NCI-H128 (cell line): ENCODE results near the gene OR8H1.

Experiments used
- DNase-seq: peaks from one replicate; lab custom pipeline; 2025; ENCODE audit not compliant: unreplicated experiment; lab: John Stamatoyannopoulos, UW

The OR8H1 gene, protein sequence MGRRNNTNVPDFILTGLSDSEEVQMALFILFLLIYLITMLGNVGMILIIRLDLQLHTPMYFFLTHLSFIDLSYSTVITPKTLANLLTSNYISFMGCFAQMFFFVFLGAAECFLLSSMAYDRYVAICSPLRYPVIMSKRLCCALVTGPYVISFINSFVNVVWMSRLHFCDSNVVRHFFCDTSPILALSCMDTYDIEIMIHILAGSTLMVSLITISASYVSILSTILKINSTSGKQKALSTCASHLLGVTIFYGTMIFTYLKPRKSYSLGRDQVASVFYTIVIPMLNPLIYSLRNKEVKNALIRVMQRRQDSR

DNA sequence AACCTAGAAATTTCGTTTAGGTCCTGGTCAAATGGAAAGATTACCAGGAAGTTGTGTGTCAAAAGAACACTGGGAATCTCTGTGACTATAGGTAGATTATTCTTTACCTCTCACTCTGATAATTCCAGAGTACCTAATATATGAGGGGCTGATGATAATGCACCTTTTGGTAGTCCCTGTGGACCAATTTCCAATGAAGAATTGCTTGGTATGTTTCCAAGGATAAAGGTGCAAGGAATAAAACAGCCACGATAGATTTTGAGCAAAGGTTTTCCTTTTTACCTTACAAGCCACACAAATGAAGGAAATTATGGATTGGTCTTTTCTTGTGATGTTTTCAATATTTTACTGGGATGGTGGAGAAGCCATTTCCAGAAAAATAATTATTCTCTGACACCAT, at the start of gene OR8H1:
Gene OR8H1, minus strand, starts transcription at position 101 of the 400 bp plus-strand sequence. CDS start 1,192 bp downstream, outside the sequence.
- DNase-seq: no peak

- DNase-seq: no peak
These were observed 48.2 kb upstream of the OR8H1 start for GRCh38 chr11:56340289-56340688.

GRCh38 chr11:56333156-56333555, 41.1 kb upstream of the OR8H1 start:
- no peak for DNase-seq

DNA sequence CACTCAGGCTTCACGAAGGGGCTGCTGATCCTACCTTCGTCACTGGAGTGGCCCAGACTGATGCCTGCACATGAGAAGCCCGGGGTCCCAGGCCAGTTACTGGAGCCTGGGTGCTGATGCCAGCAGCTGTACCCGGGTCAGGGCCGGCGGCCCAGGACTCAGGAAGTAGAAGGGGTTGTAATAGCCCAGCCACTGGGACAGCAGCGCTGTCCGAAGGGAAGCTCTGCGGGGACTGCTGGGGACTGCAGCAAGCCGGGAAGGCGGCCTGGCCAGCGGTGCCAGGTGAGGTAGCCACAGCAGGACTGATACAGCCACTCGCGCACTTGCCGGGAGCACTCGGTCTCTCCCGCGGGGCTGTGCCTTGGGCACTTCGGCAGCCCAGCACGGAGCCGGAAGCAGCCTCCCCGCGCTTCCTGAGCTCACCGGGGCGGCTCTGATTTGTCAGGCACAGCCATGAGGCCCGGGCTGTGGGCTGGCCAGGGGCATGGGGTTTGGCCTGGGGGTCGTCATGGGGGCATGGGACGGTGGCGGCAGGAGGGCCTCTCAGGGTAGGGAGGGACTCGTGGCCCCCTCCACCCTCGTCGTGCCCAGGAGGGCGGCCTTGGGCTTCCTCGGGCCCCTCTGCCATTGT, 39.9 kb upstream of the OR8H1 start:
- no peak for DNase-seq

DNA sequence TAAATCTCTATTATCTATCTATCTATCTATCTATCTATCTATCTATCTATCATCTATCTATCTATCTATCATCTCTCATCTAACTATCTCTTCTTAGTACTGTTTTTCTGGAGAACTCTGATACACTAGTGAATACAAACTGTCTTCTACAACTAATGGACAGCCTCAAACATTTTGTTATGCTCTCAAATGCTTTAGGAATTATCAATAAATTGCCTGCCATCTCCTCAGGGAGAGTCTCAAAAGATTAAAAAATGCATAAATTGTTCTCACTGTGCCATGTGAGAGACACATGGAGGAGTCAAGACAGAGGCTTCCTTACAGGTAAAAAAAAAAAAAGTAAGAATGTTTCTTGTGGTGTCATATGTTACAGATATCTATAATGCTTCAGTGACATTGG, 22.8 kb upstream of the OR8H1 start, which contains the start of gene OR8K3:
Gene OR8K3, plus strand, starts transcription at position 301 of the 400 bp plus-strand sequence. CDS start 3,163 bp downstream, outside the sequence.
- DNase-seq: no peak

GRCh38 chr11:56307836-56308235, 15.8 kb upstream of the OR8H1 start:
- DNase-seq: no peak

- DNase-seq: no peak
These were observed 4.8 kb upstream of the OR8H1 start for GRCh38 chr11:56296898-56297297.

DNA sequence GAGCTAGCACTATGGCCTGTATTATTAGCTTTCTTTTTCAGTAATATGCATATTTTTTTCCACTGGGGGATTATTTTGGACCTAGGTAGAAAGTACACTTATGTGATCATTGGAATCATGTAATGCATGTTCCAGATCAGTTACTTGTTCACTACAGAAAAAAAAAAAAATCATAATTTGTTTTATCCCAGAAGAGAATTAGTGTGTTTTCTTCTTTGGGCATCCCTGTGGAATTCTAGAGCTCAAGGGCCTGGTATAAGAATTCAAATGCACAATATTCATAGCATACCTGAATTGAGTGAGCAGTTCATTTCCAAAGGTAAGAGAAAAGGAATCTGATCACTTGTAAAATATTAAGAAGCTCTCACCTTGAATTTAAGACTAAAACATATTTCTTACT, 18.2 kb downstream of the OR8H1 start, which contains the start of gene OR5T1:
Gene OR5T1, plus strand, starts transcription at position 301 of the 400 bp plus-strand sequence. CDS start 1,485 bp downstream, outside the sequence.
- no peak for DNase-seq

DNA sequence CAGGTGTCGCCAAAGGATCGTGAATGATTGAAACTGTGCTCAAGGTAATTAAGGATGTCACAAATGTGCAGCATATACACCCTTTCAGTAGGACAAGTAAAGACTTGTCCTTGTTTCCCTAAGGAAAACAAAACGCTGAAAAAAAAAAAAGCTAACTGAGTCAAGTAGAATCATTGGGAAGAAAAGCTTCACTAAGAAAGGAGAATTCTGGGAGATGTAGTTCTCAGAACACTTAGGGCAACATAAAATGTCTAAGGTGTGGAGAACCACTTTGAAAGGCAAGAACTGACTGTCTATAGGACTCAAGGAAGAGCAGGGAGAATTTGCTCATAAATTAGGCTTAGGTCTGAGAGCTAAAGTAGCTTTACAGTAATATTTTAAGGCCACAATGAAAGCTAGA, 21.0 kb downstream of the OR8H1 start:
- no peak for DNase-seq

DNA sequence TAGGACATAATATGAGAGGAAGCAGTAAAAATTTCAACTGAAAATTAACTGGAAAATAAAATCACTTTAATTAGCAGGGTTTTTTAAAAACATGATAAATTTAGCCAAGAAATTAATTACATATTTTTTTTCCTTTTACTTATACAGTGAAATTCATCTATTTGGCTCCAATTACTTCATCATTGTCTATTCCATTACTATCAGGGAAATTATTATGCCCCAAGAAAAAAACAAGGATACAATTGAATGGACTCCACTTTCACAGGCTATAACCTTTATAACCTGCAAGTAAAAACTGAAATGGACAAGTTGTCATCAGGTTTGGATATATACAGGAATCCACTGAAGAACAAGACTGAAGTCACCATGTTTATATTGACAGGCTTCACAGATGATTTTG, 40.1 kb downstream of the OR8H1 start, which contains the start of gene OR5T3:
Gene OR5T3, plus strand, starts transcription at position 301 of the 400 bp plus-strand sequence. Its CDS starts 0 bp downstream, at position 301.
- DNase-seq: no peak
